ENCODE data around the gene PRDM15. TPM values are rescaled to one million over a fixed set of nuclear protein-coding genes. Genes with fewer than 3 reads are reported as not detected.

Gene PRDM15
- total RNA-seq, 4 donors from 2014 or later: 7.6 to 27.5 (median 12.9) TPM

GRCh38 chr21:41864311-41865001 is 14.7 kb downstream of the PRDM15 start:
- no peak for DNase-seq (ENCODE audit: low spot score in 2 of 2)
- TF ChIP-seq POLR2A (IDR thresholded peaks at IDR 0.05) (no peak), EP300 (IDR thresholded peaks at IDR 0.05) (no peak)
- no peaks in the 10 kb centered on the region for H3K4me1 ChIP-seq
- H3K27ac ChIP-seq: no peak overlapping the region
- WGBS: 99% methylated on average over 10 of the region's 10 CpGs
- H3K36me3 ChIP-seq: peaks cover 6% of the 10 kb centered on the region
- H3K4me3 ChIP-seq: no peak overlapping the region
- H3K27me3 ChIP-seq: no peaks in the 10 kb centered on the region
- no peaks in the 10 kb centered on the region for H3K9me3 ChIP-seq

- WGBS: 93% methylated on average over 4 of the region's 4 CpGs
- no peak overlapping the region for H3K27ac ChIP-seq
- DNase-seq (ENCODE audit: low spot score in 2 of 2): no peak
- peaks cover 14% of the 10 kb centered on the region for H3K36me3 ChIP-seq
- no peak overlapping the region for H3K4me3 ChIP-seq
- no peaks in the 10 kb centered on the region for H3K4me1 ChIP-seq
- TF ChIP-seq POLR2AphosphoS5 (IDR thresholded peaks at IDR 0.05) (no peak), CTCF (IDR thresholded peaks at IDR 0.05) (no peak), POLR2A (IDR thresholded peaks at IDR 0.05) (no peak), EP300 (IDR thresholded peaks at IDR 0.05) (no peak)
- no peaks in the 10 kb centered on the region for H3K27me3 ChIP-seq
- H3K9me3 ChIP-seq: no peaks in the 10 kb centered on the region
Measured at GRCh38 chr21:41863439-41863740, 15.8 kb downstream of the PRDM15 start.

- 93% methylated on average over 17 of the region's 17 CpGs for WGBS
Measured at GRCh38 chr21:41861987-41862386, 17.2 kb downstream of the PRDM15 start.

DNA sequence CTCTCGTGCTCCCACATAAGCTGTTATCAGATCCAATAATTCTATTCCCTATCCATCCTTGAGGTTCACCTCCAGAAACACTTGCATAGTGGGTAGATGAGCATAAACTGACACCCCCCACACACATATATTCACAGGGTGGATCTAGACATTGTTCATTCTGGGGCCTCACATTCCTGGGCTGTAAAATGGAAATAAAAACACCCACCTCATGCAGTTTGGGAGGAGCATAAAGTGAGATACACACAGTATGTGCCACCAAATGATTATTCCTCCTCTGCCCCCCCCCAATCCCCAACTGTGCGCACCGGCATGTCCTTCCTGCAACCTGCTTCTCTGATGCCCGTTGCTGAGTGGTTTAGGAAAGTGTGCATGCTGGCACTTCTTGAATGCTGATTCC is 17.9 kb downstream of the PRDM15 start:
- WGBS: 62% methylated on average over 4 of the region's 4 CpGs
- Histone ChIP-seq H3K36me3 (peaks cover 34% of the 10 kb centered on the region), H3K27ac (no peak overlapping the region), H3K4me3 (no peak overlapping the region), H3K9me3 (no peaks in the 10 kb centered on the region), H3K4me1 (no peaks in the 10 kb centered on the region), H3K27me3 (no peaks in the 10 kb centered on the region)
- no peak for DNase-seq (ENCODE audit: low spot score in 2 of 2)
- no peak for TF ChIP-seq EP300 (IDR thresholded peaks at IDR 0.05)

More at GRCh38 chr21:41861987-41862386, 17.2 kb downstream of the PRDM15 start:
- Histone ChIP-seq H3K27me3 (no peaks in the 10 kb centered on the region), H3K4me1 (no peaks in the 10 kb centered on the region), H3K9me3 (no peaks in the 10 kb centered on the region), H3K4me3 (no peak overlapping the region), H3K27ac (no peak overlapping the region), H3K36me3 (peaks cover 27% of the 10 kb centered on the region)
- no peak for TF ChIP-seq POLR2AphosphoS5 (IDR thresholded peaks at IDR 0.05)
- no peak for TF ChIP-seq POLR2A (IDR thresholded peaks at IDR 0.05)
- TF ChIP-seq EP300 (IDR thresholded peaks at IDR 0.05): no peak
- TF ChIP-seq CTCF (IDR thresholded peaks at IDR 0.05): no peak
- DNase-seq (ENCODE audit: low spot score in 2 of 2): no peak

DNA sequence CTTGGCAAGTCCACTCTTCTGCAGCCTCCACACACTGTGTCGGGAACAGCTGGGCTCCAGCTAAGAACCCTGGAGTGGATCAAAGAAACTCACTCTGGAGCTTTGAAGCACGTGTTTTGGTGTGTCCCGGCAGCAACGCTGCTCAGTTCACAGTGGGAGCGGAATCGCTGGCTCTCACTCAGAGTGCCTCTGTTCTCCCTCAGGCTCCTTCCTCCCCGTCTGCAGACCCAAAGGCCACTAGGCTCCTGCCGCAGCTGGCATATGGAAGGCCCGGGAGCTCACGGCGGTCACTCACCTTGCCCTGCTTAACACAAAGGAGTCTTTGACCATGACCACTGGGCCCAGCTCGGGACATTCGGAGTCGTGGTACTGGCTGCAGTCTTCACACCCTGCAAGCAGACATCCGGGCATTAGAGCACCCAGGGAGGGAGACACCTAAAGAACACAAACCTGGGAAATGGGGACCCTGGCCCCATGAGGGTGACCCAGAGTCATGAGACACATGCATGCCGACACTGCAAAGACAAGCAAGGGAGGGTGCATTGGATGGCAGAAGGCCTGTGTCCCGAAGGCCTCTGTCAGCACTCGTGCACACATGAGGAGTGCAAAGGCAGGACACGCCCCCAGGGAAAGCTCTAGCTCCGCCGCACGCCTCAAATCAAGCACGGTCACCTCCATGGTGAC is 19.7 kb downstream of the PRDM15 start:
- WGBS: 87% methylated on average over 16 of the region's 23 CpGs
- Histone ChIP-seq H3K27me3 (no peaks in the 10 kb centered on the region), H3K4me3 (no peak overlapping the region), H3K36me3 (peaks cover 46% of the 10 kb centered on the region), H3K9me3 (no peaks in the 10 kb centered on the region), H3K4me1 (no peaks in the 10 kb centered on the region), H3K27ac (no peak overlapping the region)
- TF ChIP-seq EP300 (IDR thresholded peaks at IDR 0.05) (no peak), POLR2AphosphoS5 (IDR thresholded peaks at IDR 0.05) (no peak), CTCF (IDR thresholded peaks at IDR 0.05) (no peak), POLR2A (IDR thresholded peaks at IDR 0.05) (no peak)
- DNase-seq (ENCODE audit: low spot score in 2 of 2): no peak

DNA sequence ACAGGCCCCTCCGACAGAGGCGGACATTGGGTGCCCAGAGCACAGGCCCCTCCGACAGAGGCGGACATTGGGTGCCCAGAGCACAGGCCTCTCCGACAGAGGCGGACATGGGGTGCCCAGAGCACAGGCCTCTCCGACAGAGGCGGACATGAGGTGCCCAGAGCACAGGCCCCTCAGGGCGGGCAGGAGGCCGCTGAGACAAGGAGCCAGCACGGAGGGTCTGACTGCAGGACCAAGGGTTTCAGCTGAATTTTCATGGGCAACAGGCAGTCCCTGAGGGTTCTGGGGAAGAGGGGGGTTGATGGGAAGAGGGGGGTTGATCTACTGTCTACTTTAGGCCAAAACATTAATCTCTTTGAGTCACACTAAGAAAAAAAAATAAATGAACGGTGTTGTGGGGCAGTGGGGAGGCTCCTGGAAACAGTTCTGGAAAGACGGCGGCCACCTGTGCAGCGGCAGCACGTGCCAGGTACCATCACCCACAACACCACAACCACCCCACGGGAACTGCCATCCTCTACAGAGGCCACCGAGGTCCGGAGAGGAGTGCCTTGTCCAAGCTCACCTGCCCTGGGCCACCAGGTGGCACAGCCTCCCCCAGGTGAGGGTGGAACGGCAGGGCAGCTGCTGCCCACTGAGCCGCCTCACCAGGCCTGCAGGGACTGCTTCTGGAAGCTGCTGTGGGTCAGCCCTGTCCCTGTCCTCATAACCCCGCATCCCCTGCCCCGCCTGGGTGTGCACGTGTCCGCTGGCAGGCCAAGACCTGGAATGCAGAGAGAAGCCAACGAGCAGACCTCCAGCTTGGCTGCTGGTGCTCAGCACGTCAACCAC is 20.5 kb downstream of the PRDM15 start:
- Histone ChIP-seq H3K4me1 (no peaks in the 10 kb centered on the region), H3K27ac (no peak overlapping the region), H3K4me3 (no peak overlapping the region), H3K9me3 (no peaks in the 10 kb centered on the region), H3K36me3 (peaks cover 53% of the 10 kb centered on the region), H3K27me3 (no peaks in the 10 kb centered on the region)
- WGBS: 94% methylated on average over 22 of the region's 27 CpGs
- TF ChIP-seq POLR2AphosphoS5 (IDR thresholded peaks at IDR 0.05) (no peak), EP300 (IDR thresholded peaks at IDR 0.05) (no peak), CTCF (IDR thresholded peaks at IDR 0.05) (no peak), POLR2A (IDR thresholded peaks at IDR 0.05) (no peak)
- peak in 1 of 2 donors; percentile 56 for DNase-seq (ENCODE audit: low spot score in 2 of 2)

All from suprapubic skin (tissue), 4 donors.